ENCODE results near the gene BMAL1.

GRCh38 chr11:13329670-13330356, 52.2 kb downstream of the BMAL1 start:
- TF ChIP-seq CTCF (optimal IDR thresholded peaks at IDR 0.05 in 1 of 3, IDR thresholded peaks at IDR 0.05 in 1 of 3, conservative IDR thresholded peaks at IDR 0.05 in 1 of 3; ENCODE audit: extremely low read depth in 1 of 3, insufficient read depth in 2 of 3, low read length in 3 of 3) (no peak), EZH2 (IDR thresholded peaks at IDR 0.05; ENCODE audit: low read length) (no peak)

Measured in keratinocyte (primary cell).